Activated T-helper 1 cell treated with Interleukin-2 at 50 U/mL for 16 hours (primary cell): ENCODE results near the gene DRICH1.
A peak's percentile ranks its signal among the peaks of the same experiment; 100 is the strongest.
"Not testable (repeated sequence)": the region's sequence is repeated elsewhere in the genome, so short reads cannot be mapped to it uniquely, and the experiment has no call there.

Source experiments
- DNase-seq: peaks from one replicate; pipeline ENCODE4 v3.0.0-alpha.2; 2020; ENCODE audit warnings: low read depth

The DRICH1 gene

GRCh38 chr22:23649071-23649501 lies 17.0 kb upstream of the DRICH1 start:
- no peak for DNase-seq

- not testable (repeated sequence) for DNase-seq
Measured at GRCh38 chr22:23646526-23646925, 14.4 kb upstream of the DRICH1 start.

GRCh38 chr22:23640206-23640605 lies 8.1 kb upstream of the DRICH1 start:
- DNase-seq = not testable (repeated sequence)

GRCh38 chr22:23639661-23640060 lies 7.5 kb upstream of the DRICH1 start:
- DNase-seq = no peak

- no peak for DNase-seq
Measured at GRCh38 chr22:23638611-23639010, 6.5 kb upstream of the DRICH1 start.

GRCh38 chr22:23635291-23635690 lies 3.2 kb upstream of the DRICH1 start:
- not testable (repeated sequence) for DNase-seq

GRCh38 chr22:23628056-23628743 lies 3.9 kb downstream of the DRICH1 start:
- DNase-seq = not testable (repeated sequence)

- peak; percentile 29 for DNase-seq
Measured at GRCh38 chr22:23627401-23628055, 4.6 kb downstream of the DRICH1 start.

- no peak for DNase-seq
Measured at GRCh38 chr22:23626286-23626975, 5.7 kb downstream of the DRICH1 start.

GRCh38 chr22:23622634-23623033 lies 9.5 kb downstream of the DRICH1 start:
- DNase-seq = no peak

- not testable (repeated sequence) for DNase-seq
Measured at GRCh38 chr22:23621916-23622315, 10.2 kb downstream of the DRICH1 start.

GRCh38 chr22:23621082-23621780 lies 10.9 kb downstream of the DRICH1 start:
- no peak for DNase-seq

GRCh38 chr22:23613193-23613972 lies 18.7 kb downstream of the DRICH1 start:
- no peak for DNase-seq

- no peak for DNase-seq
Measured at GRCh38 chr22:23609983-23610781, 21.9 kb downstream of the DRICH1 start.

GRCh38 chr22:23608583-23608982 lies 23.5 kb downstream of the DRICH1 start:
- no peak for DNase-seq

GRCh38 chr22:23606204-23607131 lies 25.7 kb downstream of the DRICH1 start:
- no peak for DNase-seq

GRCh38 chr22:23604939-23605712 lies 27.0 kb downstream of the DRICH1 start:
- DNase-seq = no peak

GRCh38 chr22:23603266-23603665 lies 28.9 kb downstream of the DRICH1 start:
- DNase-seq = no peak
